ENCODE measurements around the gene WLS. TPM values are rescaled to one million over a fixed set of nuclear protein-coding genes. Genes with fewer than 3 reads are reported as not detected.

Gene WLS
- total and polyA plus RNA-seq, 10 of the 15 experiments (the other 5 are each of a cell fraction or from before 2014, with no cell fraction given): 0.04 to 0.36 TPM; not detected in 8

- TF ChIP-seq ELK1 (IDR thresholded peaks at IDR 0.05; ENCODE audit: low read depth, low read length) (no peak), POLR2AphosphoS2 (IDR thresholded peaks at IDR 0.05; ENCODE audit: low read depth, low read length) (no peak), SRF (IDR thresholded peaks at IDR 0.05; ENCODE audit: low read depth in 2 of 2, low read length in 2 of 2) (no peak), FOXK2 (IDR thresholded peaks at IDR 0.05) (no peak)
These were observed 103.5 kb downstream of the WLS start (continued) for GRCh38 chr1:68128820-68129219.

- H3K4me2 ChIP-seq (ENCODE audit: control insufficient read depth, insufficient read depth): no peak overlapping the region
- no peaks in the 10 kb centered on the region for H3K79me2 ChIP-seq (ENCODE audit: control insufficient read depth, insufficient read depth, low read length)
- ChIA-PET POLR2A (no interaction called here), SMC1A (ENCODE audit: uncharacterized antibody, unreplicated experiment) (interaction anchor here (0.7 kb wide), 1 partner anchor 216 kb away, joined by 3 read pairs; no protein-coding TSS in a partner anchor), CTCF (interaction anchor here (1.3 to 2.2 kb wide), 2 partner anchors 11 to 215 kb away, joined by 3 to 7 read pairs; no protein-coding TSS in a partner anchor), RAD21 (ENCODE audit: unreplicated experiment) (no interaction called here)
- no peak overlapping the region for H2AFZ ChIP-seq (ENCODE audit: control insufficient read depth, low read depth, low read length)
- H3K9ac ChIP-seq (ENCODE audit: control insufficient read depth, insufficient read depth, low read length): no peak overlapping the region
- H3K27me3 ChIP-seq (replicated peaks in 1 of 2; ENCODE audit: control insufficient read depth in 2 of 2, insufficient read depth in 2 of 2, low read length in 1 of 2): no peaks in the 10 kb centered on the region
- no peaks in the 10 kb centered on the region for H3K9me3 ChIP-seq (replicated peaks; ENCODE audit: control insufficient read depth, insufficient read depth, low read length)
- DNase-seq (ENCODE audit: low read depth, low spot score) (peak; percentile 5), ATAC-seq (peak; percentile 67), FAIRE-seq (peak; percentile 65)
- H3K36me3 ChIP-seq (ENCODE audit: control insufficient read depth in 2 of 2, insufficient read depth in 2 of 2, low read length in 1 of 2): no peaks in the 10 kb centered on the region
- H3K27ac ChIP-seq (ENCODE audit: control insufficient read depth, insufficient read depth): no peak overlapping the region
- no peak overlapping the region for H3K4me3 ChIP-seq
- TF ChIP-seq MLLT1 (IDR thresholded peaks at IDR 0.05) (no peak), POU2F2 (IDR thresholded peaks at IDR 0.05; ENCODE audit: borderline replicate concordance, low read depth, low read length) (peak; percentile 49; the same call in 1 of the 3 replicates)
- WGBS (ENCODE audit: insufficient coverage, insufficient replicate concordance, low lambda C conversion rate, missing lambda C conversion rate): 11% methylated on average over 1 of the region's 1 CpG
- intact Hi-C loops (cut with micrococcal nuclease; ENCODE audit: unreplicated experiment): no loop called here
- H4K20me1 ChIP-seq (ENCODE audit: control insufficient read depth, insufficient read depth): no peaks in the 10 kb centered on the region
- in situ Hi-C loops (cut with MboI): no loop called here
- H3K4me1 ChIP-seq (ENCODE audit: control insufficient read depth, insufficient read depth, low read length): no peaks in the 10 kb centered on the region; the same call in 1 of the 2 replicates
- BruUV-seq (replicated peaks): no TSS peak
These were observed 104.2 kb downstream of the WLS start for GRCh38 chr1:68128157-68128556.

Measured in GM12878 (cell line).